Astrocyte of the cerebellum (primary cell): Measurements from ENCODE around the gene CYP51A1.

Experiments used
- DNase-seq: peaks from one replicate; pipeline ENCODE4 v3.0.0-alpha.2; 2011; ENCODE audit warnings: low read depth
- H3K4me3 ChIP-seq: 2 replicates; pipeline ENCODE4 v1.5.1; 2011; ENCODE audit warnings: mild to moderate bottlenecking, low read depth, low read length, moderate library complexity
- CTCF ChIP-seq: IDR thresholded peaks from 2 replicates; pipeline ENCODE4 v1.5.1; 2012; ENCODE audit warnings: low read length, low read depth, moderate library complexity, mild to moderate bottlenecking; ENCODE audit errors: missing control alignments
- in situ Hi-C: cut with HindIII; loops from 2 replicates; pipeline ENCODE4 v1.10.0; 2017; ENCODE audit warnings: low sequenced_read_pairs

CYP51A1 gene

GRCh38 chr7:92072708-92073107 is 61.6 kb downstream of the CYP51A1 start:
- DNase-seq, result no peak
- TF ChIP-seq CTCF, result no peak
- in situ Hi-C loops, result no loop called here
- no peak overlapping the region for H3K4me3 ChIP-seq

- H3K4me3 ChIP-seq, result no peak overlapping the region
- in situ Hi-C loops, result no loop called here
Measured at GRCh38 chr7:92072121-92072520, 62.2 kb downstream of the CYP51A1 start.

GRCh38 chr7:92071032-92071431 is 63.2 kb downstream of the CYP51A1 start:
- no peak for TF ChIP-seq CTCF
- DNase-seq, result no peak
- in situ Hi-C loops, result no loop called here
- H3K4me3 ChIP-seq, result no peak overlapping the region

More at GRCh38 chr7:92072121-92072520, 62.2 kb downstream of the CYP51A1 start:
- TF ChIP-seq CTCF, result no peak
- no peak for DNase-seq

GRCh38 chr7:92064438-92065029 is 69.7 kb downstream of the CYP51A1 start:
- H3K4me3 ChIP-seq, result no peak overlapping the region
- DNase-seq, result no peak
- TF ChIP-seq CTCF, result no peak
- in situ Hi-C loops, result no loop called here
